Measurements from ENCODE around the gene HOXB1. TPM values are rescaled to one million over a fixed set of nuclear protein-coding genes. Genes with fewer than 3 reads are reported as not detected.
"Not testable (repeated sequence)": the region's sequence is repeated elsewhere in the genome, so short reads cannot be mapped to it uniquely, and the experiment has no call there.

Gene HOXB1
- total RNA-seq, 4 donors from 2014 or later = not detected

DNA sequence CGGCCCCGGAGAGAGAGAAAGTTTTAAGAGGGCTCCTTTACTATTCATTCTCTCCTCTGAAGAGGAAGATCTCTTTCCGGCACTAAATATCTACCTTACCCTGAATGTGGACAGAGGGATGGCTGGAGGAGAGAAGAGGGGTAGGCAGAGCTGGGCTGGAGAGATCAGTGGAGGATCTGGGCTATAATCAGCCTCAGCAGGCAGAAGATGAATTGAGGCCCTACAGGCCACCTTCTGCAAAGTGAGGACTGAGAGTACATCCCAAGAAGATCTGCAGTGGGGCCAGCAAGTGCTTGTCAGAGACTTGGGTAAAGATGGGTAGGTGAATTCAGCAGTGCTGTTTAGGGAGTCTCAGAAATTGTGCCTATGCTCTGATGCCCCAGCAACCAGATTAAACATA lies 6.5 kb upstream of the HOXB1 start:
- Histone ChIP-seq H3K36me3 (no peaks in the 10 kb centered on the region), H3K27ac (no peak overlapping the region), H3K9me3 (no peaks in the 10 kb centered on the region), H3K4me3 (no peak overlapping the region), H3K27me3 (no peaks in the 10 kb centered on the region), H3K4me1 (peaks cover 0 to 18% (median 8%) of the 10 kb centered on the region in 3 donors)
- ATAC-seq = no peak
- TF ChIP-seq POLR2AphosphoS5 (IDR thresholded peaks at IDR 0.05) (no peak), POLR2A (IDR thresholded peaks at IDR 0.05) (no peak), EP300 (IDR thresholded peaks at IDR 0.05) (no peak)
- TF ChIP-seq, protein P1, sequence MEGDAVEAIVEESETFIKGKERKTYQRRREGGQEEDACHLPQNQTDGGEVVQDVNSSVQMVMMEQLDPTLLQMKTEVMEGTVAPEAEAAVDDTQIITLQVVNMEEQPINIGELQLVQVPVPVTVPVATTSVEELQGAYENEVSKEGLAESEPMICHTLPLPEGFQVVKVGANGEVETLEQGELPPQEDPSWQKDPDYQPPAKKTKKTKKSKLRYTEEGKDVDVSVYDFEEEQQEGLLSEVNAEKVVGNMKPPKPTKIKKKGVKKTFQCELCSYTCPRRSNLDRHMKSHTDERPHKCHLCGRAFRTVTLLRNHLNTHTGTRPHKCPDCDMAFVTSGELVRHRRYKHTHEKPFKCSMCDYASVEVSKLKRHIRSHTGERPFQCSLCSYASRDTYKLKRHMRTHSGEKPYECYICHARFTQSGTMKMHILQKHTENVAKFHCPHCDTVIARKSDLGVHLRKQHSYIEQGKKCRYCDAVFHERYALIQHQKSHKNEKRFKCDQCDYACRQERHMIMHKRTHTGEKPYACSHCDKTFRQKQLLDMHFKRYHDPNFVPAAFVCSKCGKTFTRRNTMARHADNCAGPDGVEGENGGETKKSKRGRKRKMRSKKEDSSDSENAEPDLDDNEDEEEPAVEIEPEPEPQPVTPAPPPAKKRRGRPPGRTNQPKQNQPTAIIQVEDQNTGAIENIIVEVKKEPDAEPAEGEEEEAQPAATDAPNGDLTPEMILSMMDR (IDR thresholded peaks at IDR 0.05) = no peak
- WGBS, 2 donors (ENCODE audit: low coverage in 1 of 2) = 40 to 100% methylated on average over 1 of the region's 3 CpGs

DNA sequence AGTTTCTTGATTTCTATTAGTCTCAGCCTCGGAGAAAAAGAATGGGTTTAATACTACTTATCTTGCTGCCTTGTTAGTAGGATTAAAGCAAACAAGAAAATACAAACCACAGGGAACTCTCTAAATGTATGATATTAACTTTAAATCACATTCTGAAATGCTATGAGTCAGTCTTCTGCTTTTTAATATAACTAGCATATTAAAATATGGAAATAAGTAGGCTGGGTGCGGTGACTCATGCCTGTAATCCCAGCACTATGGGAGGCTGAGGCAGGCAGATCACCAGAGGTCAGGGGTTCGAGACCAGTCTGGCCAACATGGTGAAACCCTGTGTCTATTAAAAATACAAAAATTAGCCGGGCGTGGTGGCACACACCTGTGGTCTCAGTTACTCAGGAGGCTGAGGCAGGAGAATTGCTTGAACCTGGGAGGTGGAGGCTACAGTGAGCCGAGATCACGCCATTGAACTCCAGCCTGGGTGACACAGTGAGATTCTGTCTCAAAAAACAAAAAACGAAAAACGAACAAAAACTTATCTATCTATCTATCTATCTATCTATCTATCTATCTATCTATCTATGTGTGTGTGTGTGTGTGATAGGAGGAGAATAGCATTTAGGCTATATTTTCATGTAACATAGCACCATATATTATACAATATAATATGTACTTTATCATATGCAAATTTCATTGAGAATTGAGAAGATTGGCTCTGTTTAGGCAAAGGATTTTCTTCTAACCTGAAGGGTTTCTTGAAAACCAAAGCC lies 5.2 kb upstream of the HOXB1 start:
- H3K27ac ChIP-seq, ATAC-seq, H3K36me3 ChIP-seq, H3K4me3 ChIP-seq, H3K9me3 ChIP-seq, H3K27me3 ChIP-seq: not testable (repeated sequence)
- H3K4me1 ChIP-seq = peaks cover 0 to 13% (median 6%) of the 10 kb centered on the region in 3 donors
- 87 to 92% methylated on average over 5 to 9 of the region's 9 CpGs for WGBS, 2 donors (ENCODE audit: low coverage in 1 of 2)

DNA sequence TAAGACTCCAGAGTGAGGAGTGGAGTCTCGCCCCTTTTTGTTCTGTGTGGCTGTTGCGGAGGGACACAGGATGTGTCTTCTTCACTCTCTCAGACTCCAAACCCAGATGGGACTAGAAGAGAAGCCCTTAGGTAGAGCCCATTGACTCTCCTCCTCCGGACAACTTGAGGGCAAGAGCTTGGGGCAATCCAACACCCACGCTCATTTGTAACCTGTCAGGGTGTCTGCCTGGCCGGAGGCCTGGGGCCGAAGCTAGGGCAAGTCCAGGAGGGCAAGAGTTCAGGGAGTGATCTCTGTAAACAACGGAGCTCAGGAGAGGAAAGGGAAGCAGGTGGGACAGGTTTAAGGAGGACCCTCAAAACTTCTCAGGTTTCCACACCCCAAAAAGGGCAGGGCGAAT lies 1.4 kb upstream of the HOXB1 start:
- TF ChIP-seq POLR2A (IDR thresholded peaks at IDR 0.05) (no peak), EP300 (IDR thresholded peaks at IDR 0.05) (no peak), POLR2AphosphoS5 (IDR thresholded peaks at IDR 0.05) (no peak)
- TF ChIP-seq, protein P1 (IDR thresholded peaks at IDR 0.05) = no peak
- H3K36me3 ChIP-seq = no peaks in the 10 kb centered on the region
- 98 to 100% methylated on average over 3 to 5 of the region's 8 CpGs for WGBS, 2 donors (ENCODE audit: low coverage in 1 of 2)

DNA sequence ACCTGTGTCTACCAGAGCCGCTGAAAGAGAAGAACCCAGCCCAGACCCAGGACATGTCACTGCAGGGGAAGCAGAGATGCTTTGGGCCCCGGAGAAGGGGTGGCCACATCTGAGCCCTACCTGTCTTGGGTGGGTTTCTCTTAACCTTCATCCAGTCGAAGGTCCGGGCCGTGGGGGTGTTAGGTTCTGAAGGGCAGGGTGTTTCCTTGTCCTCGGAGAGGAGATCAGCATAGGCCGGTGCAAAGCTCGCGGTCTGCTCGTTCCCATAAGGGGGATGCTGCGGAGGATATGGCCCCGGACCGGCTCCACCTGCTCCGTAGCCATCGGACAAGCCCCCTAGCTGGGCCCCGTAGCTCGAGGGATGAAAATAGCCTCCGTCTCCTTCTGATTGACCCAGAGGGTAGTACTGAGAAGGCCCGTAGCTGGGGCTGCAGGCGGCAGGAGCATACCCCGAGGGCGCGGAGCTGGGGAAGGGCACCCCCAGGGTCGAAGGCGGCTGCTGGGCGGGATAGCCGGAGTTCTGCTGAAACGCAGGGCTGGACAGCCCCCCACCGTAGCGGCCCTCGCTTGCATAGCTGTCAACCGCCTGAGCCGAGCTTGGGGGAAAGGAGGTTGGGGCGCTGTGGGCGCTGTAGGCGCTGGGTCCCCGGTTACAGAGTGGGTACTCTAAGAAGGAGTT lies 464 bp downstream of the HOXB1 start:
- H3K27me3 ChIP-seq = peaks cover 15% of the 10 kb centered on the region
- no peaks in the 10 kb centered on the region for H3K36me3 ChIP-seq
- no peaks in the 10 kb centered on the region for H3K4me1 ChIP-seq
- H3K4me3 ChIP-seq = no peak overlapping the region
- no peak for ATAC-seq
- no peak overlapping the region for H3K27ac ChIP-seq
- no peak for TF ChIP-seq POLR2A (IDR thresholded peaks at IDR 0.05)
- no peak for TF ChIP-seq POLR2AphosphoS5 (IDR thresholded peaks at IDR 0.05)
- no peak for TF ChIP-seq EP300 (IDR thresholded peaks at IDR 0.05)
- TF ChIP-seq, protein P1 (IDR thresholded peaks at IDR 0.05) = no peak
- no peaks in the 10 kb centered on the region for H3K9me3 ChIP-seq
- 100% methylated on average over 1 of the region's 37 CpGs; no CpG with 5 or more reads in 1 of the 2 donors for WGBS, 2 donors (ENCODE audit: low coverage in 1 of 2)

More for the DNA sequence above, 1.4 kb upstream of the HOXB1 start:
- Histone ChIP-seq H3K27ac (no peak overlapping the region), H3K4me3 (no peak overlapping the region), H3K27me3 (peaks cover 4% of the 10 kb centered on the region), H3K9me3 (no peaks in the 10 kb centered on the region), H3K4me1 (no peaks in the 10 kb centered on the region)
- no peak for ATAC-seq

DNA sequence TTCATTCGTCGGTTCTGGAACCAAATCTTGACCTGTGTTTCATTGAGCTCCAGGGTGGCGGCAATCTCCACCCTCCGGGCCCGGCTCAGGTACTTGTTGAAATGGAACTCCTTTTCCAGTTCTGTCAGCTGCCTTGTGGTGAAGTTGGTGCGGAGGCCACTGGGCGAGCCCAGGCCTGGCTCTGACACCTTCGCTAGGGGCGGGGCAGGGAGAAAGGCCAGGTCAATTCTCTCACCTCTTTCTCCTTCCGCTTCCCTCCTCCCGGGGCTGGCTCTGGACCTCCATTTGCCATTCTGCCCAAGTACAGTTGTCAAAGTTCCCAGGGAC lies 1.2 kb downstream of the HOXB1 start:
- Histone ChIP-seq H3K27me3 (peaks cover 15% of the 10 kb centered on the region), H3K27ac (no peak overlapping the region), H3K4me3 (no peak overlapping the region), H3K36me3 (no peaks in the 10 kb centered on the region), H3K9me3 (no peaks in the 10 kb centered on the region), H3K4me1 (no peaks in the 10 kb centered on the region)
- no peak for ATAC-seq
- WGBS, 2 donors (ENCODE audit: low coverage in 1 of 2) = no CpG with 5 or more reads among the region's 11 CpGs
- no peak for TF ChIP-seq POLR2AphosphoS5 (IDR thresholded peaks at IDR 0.05)
